GM19452 (cell line): ENCODE results near the gene SYNJ1.
"Not testable (repeated sequence)": the region's sequence is repeated elsewhere in the genome, so short reads cannot be mapped to it uniquely, and the experiment has no call there.

ENCODE experiments used
- ATAC-seq: cut with Tn5 transposase; IDR thresholded peaks from one replicate; pipeline ENCODE4 v1.9.1; 2021; ENCODE audit not compliant: unreplicated experiment

Gene SYNJ1

DNA sequence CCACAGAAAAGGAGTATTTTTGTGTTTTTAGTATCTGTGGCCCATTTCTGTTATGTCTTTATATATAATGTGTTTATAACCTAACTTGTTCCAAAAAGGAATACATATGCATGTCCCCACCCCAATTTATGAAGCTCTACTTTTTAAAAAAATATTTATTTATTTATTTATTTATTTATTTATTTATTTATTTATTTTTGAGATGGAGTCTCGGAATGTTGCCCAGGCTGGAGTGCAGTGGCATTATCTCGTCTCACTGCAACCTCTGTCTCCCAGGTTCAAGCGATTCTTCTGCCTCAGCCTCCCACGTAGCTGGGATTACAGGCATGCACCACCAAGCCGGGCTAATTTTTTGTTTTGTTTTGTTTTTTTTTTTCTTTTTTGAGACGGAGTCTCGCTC, 32.3 kb downstream of the SYNJ1 start:
- not testable (repeated sequence) for ATAC-seq

DNA sequence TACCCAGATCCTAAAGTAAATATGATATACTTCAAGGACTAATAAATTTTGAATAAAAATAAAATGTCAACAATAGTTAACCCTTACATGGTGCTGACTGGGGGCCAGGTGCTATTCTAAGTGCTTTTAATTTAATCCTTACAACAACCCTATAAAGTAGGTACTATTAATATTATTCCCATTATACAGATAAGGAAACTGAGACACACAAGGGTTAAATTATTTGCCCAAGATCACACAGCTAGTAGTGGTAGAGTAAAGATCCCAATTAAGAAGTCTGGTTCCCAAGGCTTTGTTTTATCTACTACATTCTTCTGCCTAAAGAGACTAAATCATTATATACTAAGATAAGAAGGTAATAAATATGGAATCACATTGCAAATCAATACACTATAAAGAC, 34.2 kb downstream of the SYNJ1 start:
- no peak for ATAC-seq

DNA sequence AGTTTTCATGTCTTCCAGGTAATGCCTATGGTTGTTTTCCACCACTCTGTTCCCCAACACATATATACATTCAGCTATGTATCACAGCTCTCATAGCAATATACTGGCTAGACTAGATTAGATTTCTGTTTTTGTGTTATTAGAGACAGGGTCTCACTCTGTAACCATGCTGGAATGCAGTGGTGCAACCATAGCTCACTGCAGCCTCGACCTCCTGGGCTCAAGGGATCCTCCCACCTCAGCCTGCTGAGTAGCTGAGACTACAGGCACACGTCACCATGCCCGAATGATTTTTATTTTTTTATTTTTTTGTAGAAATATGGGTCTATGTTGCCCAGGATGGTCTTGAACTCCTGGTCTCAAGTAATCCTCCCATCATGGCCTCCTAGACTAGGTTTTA, 37.7 kb downstream of the SYNJ1 start:
- no peak for ATAC-seq

DNA sequence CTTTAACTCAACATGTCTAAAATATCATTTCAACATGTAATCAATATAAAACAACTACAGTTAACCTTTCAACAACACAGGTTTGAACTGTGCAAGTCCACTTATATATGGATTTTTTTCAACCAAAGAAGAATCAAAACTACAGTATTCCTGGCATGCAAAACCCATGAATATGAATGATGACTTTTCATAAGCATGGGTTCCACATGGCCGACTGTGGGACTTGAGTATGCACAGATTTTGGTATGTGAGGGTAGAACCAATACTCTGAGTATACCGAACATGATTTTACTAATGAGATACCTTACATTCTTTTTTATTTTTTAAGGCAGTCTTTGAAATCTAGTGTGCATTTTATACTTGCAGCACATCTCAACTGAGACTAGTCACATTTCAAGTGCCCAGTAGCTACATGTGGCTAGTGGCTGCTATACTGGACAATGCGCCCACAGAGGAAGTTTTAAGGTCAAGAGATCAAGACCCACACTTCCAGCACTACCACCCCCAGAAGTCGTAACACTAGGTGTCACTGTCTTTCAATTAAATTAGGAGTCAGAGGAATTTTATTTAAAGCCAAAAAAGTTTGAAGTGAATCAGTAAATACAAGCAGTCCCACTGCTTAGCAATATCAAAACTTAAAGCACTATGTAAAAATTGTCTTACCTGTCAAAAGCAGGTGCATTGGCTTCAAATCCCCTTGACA, 40.0 kb downstream of the SYNJ1 start:
- no peak for ATAC-seq

DNA sequence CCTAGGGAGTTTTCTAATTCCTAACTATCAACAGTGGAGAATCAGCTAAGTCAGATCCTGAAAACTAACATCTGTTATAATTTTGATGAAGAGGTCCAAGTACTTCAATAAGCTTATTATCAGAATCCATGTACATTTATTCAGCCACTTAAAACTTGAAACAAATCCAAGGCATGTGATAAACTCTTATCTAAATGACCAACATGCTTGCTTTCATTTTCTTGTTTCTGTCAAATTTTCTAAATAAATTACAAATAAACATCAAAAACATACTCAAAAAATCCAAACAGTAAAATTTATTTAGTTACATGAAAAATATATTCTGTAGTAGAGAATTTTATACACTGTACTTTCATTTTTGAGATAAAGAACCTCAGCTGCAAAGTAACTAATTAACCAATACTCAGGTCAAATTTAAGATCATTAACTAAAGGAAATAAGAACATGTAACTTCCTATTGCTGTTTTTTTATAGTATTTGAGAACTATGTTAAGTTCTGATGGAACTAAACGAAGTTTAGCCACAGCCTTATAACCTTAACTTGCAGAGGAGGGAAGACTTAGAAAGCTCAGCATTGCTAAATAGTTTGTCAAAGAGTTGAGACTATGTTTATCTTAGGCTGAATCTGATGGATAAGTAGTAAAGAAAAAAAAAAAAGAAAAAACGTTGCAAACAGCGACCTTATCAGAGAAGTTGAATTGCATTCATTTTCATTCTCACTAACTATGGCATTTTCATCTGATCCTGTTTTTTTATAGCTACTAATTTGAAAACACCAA, 44.9 kb downstream of the SYNJ1 start:
- ATAC-seq: no peak

DNA sequence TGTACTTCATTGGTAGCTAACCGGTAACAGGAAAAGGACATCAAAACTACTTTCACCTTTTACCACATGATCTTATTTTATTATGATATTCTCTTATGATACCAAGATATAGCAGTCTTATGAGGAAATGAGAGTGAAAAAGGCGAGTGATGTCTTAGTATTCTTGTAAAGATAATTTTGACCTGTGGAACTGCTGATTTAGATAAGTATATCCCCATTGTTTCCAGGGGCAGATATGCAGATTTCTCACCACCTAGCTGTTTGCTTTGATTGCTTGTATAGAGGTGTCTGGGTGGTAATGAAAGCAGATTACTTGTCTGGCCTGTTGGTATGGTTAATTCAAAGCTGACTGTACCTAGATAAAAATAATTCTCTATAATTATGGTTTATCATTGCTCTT, 53.1 kb downstream of the SYNJ1 start:
- ATAC-seq: no peak

DNA sequence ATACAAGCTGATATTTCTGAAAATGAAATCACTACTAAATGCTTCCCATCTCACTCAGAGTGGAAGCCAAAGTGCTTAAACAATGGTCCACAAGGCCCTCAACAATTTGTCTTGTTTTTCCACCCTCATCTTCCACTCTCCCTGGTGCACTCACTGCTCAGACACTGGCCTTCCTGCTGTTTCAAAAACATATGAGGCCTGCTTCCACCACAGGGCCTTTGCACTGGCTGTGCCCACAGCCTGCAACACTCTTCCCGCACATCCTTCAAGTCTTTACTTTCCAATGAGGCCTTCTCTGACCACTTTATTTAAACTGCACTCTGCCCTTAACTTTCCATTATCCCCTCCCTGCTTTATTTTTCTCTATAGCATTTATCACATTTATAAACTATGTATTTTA, 53.8 kb downstream of the SYNJ1 start:
- ATAC-seq: no peak

DNA sequence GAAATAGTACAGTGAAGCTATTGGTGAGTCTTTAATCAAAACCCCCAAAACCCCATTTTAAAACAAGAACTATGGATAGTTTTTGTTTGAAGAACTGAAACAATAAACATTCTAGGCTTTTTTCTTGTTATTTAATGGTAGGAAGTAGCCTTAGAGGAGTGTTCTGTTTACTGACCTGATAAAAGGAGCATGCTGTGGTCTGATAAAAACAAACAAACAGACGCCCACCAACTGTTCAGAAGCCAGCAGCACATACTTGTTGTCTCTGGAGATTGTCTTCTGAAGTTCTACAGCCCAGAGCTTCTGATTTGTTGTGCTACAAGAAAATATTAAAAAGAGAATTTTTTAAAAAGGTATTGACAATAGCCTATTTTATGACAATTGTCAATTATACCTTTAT, 61.6 kb downstream of the SYNJ1 start:
- no peak for ATAC-seq

DNA sequence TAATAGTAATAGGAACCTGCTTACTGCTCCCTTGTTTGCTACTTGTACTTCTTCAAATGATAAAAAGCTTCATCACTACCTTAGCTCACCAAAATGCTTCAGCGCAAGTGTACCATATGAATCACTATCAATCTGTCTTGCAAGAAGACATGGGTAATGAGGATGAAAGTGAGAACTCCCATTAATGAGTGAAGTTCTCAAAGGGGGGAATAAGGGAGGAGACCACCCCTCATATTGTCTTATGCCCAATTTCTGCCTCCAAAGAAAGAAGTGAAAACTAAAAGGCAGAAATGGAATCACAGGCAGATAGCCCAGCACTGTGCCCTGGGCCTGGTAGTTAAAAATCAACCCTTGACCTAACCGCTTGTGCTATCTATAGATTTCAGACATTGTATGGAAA, 63.7 kb downstream of the SYNJ1 start:
- not testable (repeated sequence) for ATAC-seq

DNA sequence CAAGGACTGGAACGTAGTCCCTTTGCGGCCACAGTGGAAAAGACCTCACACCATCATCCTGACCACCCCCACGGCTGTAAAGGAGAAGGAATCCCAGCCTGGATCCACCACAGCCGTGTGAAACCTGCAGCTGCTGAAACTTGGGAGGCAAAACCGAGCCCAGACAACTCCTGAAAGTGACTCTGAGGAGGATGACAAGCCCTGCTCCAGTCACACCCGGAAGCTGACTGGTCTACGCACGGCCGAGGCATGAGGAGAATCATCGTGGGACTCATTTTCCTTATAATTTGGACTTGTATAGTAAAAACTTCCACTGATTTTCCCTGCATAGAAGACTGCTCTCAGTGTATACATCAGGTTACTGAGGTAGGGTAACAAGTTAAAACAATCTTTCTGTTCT, 65.8 kb downstream of the SYNJ1 start:
- ATAC-seq: not testable (repeated sequence)

DNA sequence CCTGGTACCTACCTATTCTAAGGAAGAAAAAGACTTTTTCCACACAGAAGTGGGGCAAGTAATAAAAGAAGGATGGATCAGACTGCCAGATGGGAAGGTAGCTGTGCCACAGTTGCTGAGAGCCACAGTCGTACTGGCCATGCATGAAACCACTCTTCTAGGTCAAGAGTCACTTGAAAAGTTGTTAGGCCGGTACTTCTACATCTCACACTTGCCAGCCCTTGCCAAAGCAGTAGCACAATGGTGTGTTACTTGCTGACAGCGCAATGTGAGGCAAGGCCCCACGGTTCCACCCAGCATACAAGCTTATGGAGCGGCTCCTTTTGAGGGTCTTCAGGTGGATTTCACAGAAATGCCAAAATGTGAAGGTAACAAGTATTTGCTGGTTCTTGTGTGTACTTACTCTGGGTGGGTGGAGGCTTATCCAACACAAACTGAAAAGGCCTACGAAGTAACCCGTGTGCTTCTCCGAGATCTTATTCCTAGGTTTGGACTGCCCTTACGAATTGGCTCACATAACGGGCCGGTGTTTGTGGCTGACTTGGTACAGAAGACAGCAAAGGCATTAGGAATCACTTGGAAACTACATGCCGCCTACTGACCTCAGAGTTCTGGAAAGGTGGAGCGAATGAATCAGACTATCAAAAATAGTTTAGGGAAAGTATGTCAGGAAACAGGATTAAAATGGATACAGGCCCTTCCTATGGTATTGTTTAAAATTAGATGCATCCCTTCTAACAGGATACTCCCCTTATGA, 66.6 kb downstream of the SYNJ1 start:
- not testable (repeated sequence) for ATAC-seq

DNA sequence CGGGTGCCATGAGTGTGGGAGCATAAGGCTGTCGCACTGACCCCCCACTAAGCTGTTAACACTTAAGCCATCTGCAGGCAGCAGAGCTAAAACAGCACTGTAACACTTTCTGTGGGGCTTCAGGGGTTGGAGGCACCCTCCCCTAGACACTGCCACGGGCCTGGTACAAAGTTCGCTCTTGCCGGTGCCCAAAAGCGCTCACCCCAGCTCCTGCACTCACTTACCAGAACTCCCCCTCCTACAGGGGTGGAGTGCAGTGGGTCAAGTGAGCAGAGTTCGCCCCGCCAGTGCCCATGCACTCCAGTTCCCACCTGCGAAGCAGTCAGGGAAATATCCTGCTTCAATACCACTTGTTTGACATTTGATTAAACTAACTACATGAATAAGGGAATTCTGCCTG, 69.3 kb downstream of the SYNJ1 start:
- no peak for ATAC-seq

DNA sequence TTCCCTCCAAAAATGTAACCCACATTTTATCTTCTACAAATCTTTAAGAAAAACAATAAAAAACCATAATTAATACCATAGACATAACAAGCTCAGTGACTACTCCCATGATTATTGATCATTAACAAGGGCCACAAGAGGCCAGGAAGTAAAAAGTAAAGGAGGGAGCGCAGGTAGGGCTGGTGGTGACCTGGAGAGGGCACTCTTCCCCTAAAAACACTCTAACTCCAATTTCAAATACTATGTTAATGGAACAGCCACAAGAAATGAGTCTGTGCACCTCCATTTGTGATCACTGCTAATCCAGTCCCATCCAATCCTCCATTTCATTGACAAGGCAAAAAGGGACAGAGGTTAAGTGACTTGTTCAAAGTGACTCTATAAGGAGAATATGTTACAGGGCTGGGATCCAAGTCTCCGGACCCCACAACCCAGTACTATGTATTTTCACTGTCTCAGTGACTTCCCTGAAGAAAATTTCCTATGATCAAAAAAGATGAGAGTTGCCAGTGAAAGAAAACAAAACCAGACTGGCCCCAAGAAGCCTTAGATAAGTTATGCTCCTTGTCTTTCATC, 74.4 kb downstream of the SYNJ1 start:
- ATAC-seq: no peak

DNA sequence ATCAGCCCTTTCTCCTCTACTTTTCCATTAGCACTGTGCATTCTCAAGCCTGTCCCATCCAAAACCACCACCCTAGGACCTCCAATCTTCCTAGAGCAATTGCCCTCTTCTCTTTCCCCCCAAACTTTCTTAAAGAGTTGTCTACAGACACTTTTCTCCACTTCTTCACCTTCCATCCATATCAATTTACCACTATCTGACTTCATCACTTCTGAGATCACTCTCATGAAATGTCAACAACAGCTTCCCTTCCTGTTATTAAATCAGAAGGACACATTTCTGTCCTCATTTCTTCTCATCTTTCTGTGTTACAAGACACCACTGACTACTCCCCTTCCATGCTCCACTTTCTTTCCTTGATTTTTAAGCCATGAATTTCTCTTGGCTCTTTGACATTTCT, 79.6 kb downstream of the SYNJ1 start:
- no peak for ATAC-seq

DNA sequence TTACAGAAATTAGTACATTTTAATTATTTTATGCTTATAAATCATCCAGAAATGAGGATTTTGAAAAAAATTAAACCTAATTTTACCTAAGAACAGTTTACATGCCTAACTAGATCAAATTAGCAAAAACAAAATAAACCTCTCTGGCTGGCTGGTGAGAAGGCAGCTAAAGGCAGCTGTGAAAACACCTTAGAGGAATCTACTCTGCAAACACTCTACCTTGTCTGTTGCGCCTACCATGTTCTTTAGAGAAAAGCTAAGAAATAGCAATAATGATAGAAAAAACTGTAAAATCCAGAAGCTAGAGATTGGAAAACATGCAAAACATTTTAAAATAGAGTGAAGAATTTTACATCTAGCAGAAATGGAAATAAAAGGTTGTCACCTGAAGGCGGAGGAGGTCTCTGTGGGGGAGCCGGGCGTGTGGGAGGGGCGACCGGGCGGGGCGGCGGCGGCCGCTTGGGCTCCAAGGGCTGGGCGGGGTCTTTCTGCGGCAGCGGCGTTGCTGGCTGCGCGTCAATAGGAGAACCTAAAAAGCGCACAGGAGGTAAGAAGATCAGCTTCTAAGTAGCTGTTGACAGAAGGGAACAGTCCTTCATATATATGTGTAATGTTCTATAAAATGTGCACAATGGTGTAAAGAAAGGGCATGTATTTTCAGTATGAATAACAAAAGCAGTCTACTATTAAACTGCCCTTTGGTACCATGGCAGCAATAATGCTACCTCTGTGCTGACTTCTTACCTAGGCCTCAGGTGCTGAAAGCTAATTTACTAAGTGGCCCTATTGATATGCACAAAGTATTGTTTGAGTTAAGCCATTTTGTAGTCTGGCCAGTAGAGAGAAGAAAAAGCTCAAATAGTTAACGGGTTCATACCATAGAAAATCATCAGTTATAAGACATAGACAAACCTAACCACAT, 82.3 kb downstream of the SYNJ1 start:
- ATAC-seq: no peak

DNA sequence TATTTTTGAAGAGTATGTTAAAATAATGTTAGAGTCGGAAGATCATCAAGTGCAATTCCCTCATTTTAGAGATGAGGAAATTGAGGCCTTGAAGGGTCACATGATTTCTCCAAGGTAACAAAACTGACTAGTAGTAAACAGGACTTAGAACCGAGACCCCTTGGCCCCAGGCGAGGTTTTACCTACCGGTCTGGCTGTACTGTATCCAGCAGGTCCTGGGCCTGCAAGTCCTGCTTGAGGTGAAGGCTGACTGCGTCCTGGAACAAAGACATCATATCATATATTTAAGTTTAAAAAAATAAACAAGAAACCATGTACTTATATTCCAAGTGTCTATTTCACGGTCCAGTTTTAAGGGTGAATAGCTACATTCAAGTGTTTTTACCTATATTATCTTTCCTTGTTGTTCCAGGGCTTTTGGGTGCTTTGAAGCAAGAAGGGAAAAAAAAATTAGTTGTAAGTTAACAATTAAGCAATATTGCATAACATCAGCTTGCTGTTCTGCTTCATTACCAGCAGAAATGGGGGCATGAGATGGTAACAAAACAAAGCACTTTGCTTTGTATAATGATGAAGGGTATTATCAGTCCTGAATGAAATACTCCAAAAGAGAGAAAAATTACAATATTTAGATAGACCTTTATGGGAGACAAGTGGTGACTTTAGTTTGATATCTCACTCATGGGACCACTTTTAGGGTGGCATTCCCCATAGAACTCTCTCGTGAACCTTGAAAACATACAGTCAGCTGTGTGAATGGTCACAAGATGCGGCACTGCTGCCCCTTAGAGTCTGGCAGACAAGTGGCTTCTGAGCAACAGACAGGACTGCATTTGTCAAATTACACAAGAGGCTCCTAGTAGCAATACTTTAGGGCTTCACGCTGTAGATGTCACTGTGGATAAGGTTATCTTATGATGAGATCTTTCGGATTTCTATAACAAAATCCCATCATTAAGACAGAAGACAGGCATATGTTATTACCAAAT, 85.8 kb downstream of the SYNJ1 start:
- no peak for ATAC-seq

DNA sequence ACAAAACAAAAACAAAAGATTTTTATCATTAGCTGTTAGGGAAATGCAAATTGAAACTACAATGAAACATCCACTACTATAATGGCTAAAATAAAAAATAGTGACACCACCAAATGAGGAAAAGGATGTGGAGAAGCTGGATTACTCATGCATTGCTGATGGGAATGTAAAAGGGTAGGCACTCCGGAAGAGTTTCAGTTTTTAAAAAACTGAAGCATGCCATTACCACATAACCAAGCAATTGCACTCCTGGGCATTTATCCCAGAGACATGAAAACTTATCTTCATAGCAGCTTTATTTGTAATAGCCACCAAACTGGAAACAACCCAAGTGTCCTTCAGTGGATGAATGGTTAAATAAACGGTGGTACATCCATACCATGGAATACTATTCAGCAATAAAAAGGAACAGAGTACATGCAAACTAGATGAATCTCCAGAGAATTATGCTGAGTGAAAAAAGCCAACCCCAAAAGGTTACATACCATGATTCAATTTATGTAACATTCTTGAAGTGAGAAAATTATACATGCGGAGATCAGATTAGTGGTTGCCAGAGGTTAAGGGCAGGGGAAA, 101.1 kb downstream of the SYNJ1 start:
- ATAC-seq: no peak

DNA sequence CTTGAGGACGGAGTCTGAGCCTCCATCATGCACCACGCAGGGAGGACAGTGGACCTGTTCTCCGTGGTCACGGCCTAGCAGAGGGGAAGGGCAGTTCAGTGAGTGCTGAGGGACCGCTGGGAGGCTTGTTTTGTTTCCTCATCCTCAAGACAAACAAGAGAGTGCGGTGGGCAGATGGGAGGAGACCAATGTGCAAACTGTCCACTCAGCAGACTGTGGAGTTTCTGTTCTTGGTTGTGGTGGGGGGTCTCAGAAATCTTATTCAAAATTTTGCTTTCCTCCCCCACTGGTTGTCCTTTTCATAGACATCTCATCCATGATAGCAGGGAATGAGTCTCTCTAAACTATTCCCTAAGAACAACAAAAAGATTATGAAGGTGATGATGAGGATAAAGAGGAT, 109.6 kb downstream of the SYNJ1 start:
- ATAC-seq: not testable (repeated sequence)

DNA sequence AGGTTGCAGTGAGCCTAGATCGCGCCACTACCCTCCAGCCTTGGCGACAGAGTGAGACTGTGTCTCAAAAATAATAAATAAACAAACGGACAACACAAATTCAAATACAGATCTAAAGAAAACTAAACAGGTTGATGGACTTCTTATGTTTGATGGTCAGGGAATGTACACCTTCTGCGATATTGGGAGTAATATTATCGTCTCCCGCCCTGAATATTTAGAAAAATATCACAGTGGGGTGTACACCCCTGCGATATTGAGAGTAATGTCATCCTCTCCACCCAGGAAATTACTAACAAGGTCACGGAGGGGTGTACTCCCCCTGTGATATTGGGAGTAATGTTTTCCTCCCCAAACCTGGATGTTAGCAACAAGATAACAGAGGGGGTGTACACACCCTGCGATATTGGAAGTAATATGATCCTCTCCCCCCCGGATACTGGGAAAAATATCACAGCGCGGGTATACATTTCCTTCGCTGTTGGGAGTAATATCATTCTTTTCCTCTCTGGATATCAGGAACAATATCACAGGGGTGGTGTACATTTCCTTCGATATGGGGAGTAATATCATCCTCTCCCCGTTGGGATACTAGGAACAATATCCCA, 114.3 kb downstream of the SYNJ1 start:
- no peak for ATAC-seq
